EL (cell line): ENCODE results near the gene ZCWPW1.

Experiments used
- DNase-seq: peaks from one replicate; pipeline ENCODE4 v3.0.0-alpha.2; 2016

ZCWPW1 gene

GRCh38 chr7:100351657-100352058 is 76.8 kb downstream of the ZCWPW1 start:
- no peak for DNase-seq
